ENCODE results near the gene NRXN2.

DNA sequence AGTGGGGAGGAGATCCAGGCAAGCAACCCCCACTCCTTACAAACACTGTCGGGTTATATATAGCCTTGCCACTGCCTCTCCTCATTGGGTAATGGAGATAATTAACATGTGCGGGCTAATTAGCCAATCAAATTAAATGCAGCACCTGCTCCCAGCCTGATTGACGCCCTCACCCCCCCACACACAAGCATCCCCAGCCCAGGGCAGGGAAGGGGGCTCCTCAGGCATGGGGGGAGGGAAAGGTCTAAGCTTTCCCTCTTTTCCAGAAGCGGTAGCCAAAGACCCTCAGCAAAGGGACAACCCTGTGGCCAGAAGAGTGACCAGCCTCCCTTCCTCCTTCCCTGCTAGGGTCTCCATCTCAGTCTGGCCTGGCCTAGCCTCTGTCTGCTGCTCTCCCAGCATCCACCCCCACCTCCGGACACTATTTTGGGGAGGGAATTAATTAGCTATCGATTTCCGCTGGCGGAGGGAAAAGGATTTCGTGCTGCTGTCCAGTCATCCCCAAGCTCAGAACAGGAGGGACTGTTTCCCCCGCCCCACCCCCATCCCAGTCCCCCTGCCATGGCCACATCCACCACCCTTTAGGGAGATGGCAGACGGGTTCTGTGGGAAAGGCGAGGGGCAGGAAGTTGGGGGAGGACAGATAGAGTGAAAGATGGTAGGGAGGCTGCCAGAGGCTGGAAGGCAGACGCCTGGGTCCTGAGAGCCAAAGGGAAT, 7.1 kb downstream of the NRXN2 start:
- TF ChIP-seq, protein P1, sequence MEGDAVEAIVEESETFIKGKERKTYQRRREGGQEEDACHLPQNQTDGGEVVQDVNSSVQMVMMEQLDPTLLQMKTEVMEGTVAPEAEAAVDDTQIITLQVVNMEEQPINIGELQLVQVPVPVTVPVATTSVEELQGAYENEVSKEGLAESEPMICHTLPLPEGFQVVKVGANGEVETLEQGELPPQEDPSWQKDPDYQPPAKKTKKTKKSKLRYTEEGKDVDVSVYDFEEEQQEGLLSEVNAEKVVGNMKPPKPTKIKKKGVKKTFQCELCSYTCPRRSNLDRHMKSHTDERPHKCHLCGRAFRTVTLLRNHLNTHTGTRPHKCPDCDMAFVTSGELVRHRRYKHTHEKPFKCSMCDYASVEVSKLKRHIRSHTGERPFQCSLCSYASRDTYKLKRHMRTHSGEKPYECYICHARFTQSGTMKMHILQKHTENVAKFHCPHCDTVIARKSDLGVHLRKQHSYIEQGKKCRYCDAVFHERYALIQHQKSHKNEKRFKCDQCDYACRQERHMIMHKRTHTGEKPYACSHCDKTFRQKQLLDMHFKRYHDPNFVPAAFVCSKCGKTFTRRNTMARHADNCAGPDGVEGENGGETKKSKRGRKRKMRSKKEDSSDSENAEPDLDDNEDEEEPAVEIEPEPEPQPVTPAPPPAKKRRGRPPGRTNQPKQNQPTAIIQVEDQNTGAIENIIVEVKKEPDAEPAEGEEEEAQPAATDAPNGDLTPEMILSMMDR (IDR thresholded peaks at IDR 0.05): no peak
- no peak for TF ChIP-seq POLR2A (IDR thresholded peaks at IDR 0.05)

Data from heart left ventricle (tissue), 13 donors.